Loucy (cell line): ENCODE measurements around the gene SPRY4.

ENCODE experiments used
- H2AFZ ChIP-seq: fragments of 200-600 bp; sonication (generic); 2 replicates; pipeline ENCODE4 v1.6.0; 2016; ENCODE audit warnings: antibody characterized with exemption, mild to moderate bottlenecking, low read length, moderate library complexity
- H3F3A ChIP-seq: fragments of 200-600 bp; 2 replicates; pipeline ENCODE4 v1.6.0; 2016; ENCODE audit warnings: antibody characterized with exemption, low read depth, mild to moderate bottlenecking
- H3K27me3 ChIP-seq: fragments of 200-600 bp; sonication (generic); 2 replicates; pipeline ENCODE4 v1.6.1; 2014; ENCODE audit warnings: low read length, mild to moderate bottlenecking; ENCODE audit not compliant: insufficient read depth, poor library complexity, severe bottlenecking
- H3K36me3 ChIP-seq: fragments of 200-600 bp; sonication (generic); 2 replicates; pipeline ENCODE4 v1.6.1; 2016; ENCODE audit warnings: low read length; ENCODE audit not compliant: insufficient read depth
- H3K4me1 ChIP-seq: fragments of 200-600 bp; sonication (generic); 2 replicates; pipeline ENCODE4 v1.5.1; 2014; ENCODE audit warnings: low read length, mild to moderate bottlenecking; ENCODE audit not compliant: insufficient read depth, poor library complexity, severe bottlenecking
- H3K4me2 ChIP-seq: fragments of 200-600 bp; sonication (generic); 2 replicates; pipeline ENCODE4 v1.6.0; 2014; ENCODE audit warnings: antibody characterized with exemption, low read length, low read depth, mild to moderate bottlenecking; ENCODE audit not compliant: poor library complexity, severe bottlenecking
- H3K4me3 ChIP-seq: fragments of 200-600 bp; sonication (generic); 2 replicates; pipeline ENCODE4 v1.5.1; 2014; ENCODE audit warnings: low read length, mild to moderate bottlenecking, mixed read lengths; ENCODE audit not compliant: poor library complexity, severe bottlenecking
- H3K79me2 ChIP-seq: fragments of 200-600 bp; sonication (generic); 2 replicates; pipeline ENCODE4 v1.6.1; 2014; ENCODE audit warnings: low read length; ENCODE audit not compliant: insufficient read depth
- H3K9ac ChIP-seq: fragments of 200-600 bp; sonication (generic); 2 replicates; pipeline ENCODE4 v1.6.0; 2014; ENCODE audit warnings: mild to moderate bottlenecking, low read depth, low read length, moderate library complexity; ENCODE audit not compliant: poor library complexity, severe bottlenecking
- H3K9me2 ChIP-seq: fragments of 200-600 bp; sonication (generic); replicated peaks from 2 replicates; pipeline ENCODE4 v1.6.1; 2016; ENCODE audit warnings: low read depth, low read length, mixed read lengths
- H3K9me3 ChIP-seq: fragments of 200-600 bp; sonication (generic); 2 replicates; pipeline ENCODE4 v1.6.1; 2014; ENCODE audit warnings: mild to moderate bottlenecking, antibody characterized with exemption, low read length, low read depth; ENCODE audit not compliant: insufficient read depth
- H4K20me1 ChIP-seq: fragments of 200-600 bp; sonication (generic); 2 replicates; pipeline ENCODE4 v1.6.0; 2014; ENCODE audit warnings: antibody characterized with exemption, low read length, mild to moderate bottlenecking; ENCODE audit not compliant: insufficient read depth, poor library complexity, severe bottlenecking
- CTCF ChIP-seq: fragments of 200-600 bp; sonication (generic); conservative IDR thresholded peaks from 2 replicates; pipeline ENCODE4 v1.5.1; 2014; ENCODE audit warnings: mild to moderate bottlenecking, antibody characterized with exemption, low read length
- EZH2phosphoT487 ChIP-seq: fragments of 200-600 bp; IDR thresholded peaks from 2 replicates; pipeline ENCODE4 v1.6.1; 2018; ENCODE audit warnings: antibody characterized with exemption, mild to moderate bottlenecking, moderate library complexity, borderline replicate concordance

Gene SPRY4

GRCh38 chr5:142286111-142286510 lies 38.7 kb downstream of the SPRY4 start:
- H4K20me1 ChIP-seq, result no peaks in the 10 kb centered on the region
- H3K4me2 ChIP-seq, result no peak overlapping the region
- H2AFZ ChIP-seq, result no peak overlapping the region
- H3K9me2 ChIP-seq, result no peaks in the 10 kb centered on the region
- H3K27me3 ChIP-seq, result no peaks in the 10 kb centered on the region
- H3K36me3 ChIP-seq, result no peaks in the 10 kb centered on the region
- no peak overlapping the region for H3K4me3 ChIP-seq
- peaks cover 10% of the 10 kb centered on the region for H3K4me1 ChIP-seq
- no peak overlapping the region for H3K9ac ChIP-seq
- H3K9me3 ChIP-seq, result no peaks in the 10 kb centered on the region
- no peaks in the 10 kb centered on the region for H3K79me2 ChIP-seq
- TF ChIP-seq EZH2phosphoT487, result no peak
- TF ChIP-seq CTCF, result no peak
- no peaks in the 10 kb centered on the region for H3F3A ChIP-seq

DNA sequence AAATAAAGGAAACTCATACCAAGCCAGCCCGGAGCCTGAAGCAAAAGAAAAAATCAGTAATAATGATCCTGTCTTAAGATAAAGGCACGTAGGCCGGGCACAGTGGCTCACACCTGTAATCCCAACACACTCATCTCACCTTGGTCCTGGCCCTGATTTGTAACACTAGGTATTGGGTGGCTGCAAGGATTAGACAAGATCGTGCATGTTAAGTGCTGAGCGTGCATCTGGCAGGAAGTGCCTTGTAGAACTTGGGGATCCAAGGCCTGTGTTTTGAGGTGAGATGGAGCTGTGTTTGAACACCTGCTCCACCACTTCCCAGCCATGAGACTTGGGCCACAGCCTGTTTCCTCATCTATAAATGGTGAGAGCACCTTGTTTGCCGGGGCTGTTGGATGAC lies 41.5 kb downstream of the SPRY4 start:
- Histone ChIP-seq H3K9ac (no peak overlapping the region), H3F3A (no peaks in the 10 kb centered on the region), H2AFZ (no peak overlapping the region), H3K36me3 (no peaks in the 10 kb centered on the region), H3K9me3 (no peaks in the 10 kb centered on the region), H3K4me2 (no peak overlapping the region), H3K4me3 (no peak overlapping the region), H4K20me1 (no peaks in the 10 kb centered on the region), H3K4me1 (no peaks in the 10 kb centered on the region), H3K9me2 (no peaks in the 10 kb centered on the region), H3K27me3 (no peaks in the 10 kb centered on the region), H3K79me2 (no peaks in the 10 kb centered on the region)
- TF ChIP-seq CTCF (no peak), EZH2phosphoT487 (no peak)

DNA sequence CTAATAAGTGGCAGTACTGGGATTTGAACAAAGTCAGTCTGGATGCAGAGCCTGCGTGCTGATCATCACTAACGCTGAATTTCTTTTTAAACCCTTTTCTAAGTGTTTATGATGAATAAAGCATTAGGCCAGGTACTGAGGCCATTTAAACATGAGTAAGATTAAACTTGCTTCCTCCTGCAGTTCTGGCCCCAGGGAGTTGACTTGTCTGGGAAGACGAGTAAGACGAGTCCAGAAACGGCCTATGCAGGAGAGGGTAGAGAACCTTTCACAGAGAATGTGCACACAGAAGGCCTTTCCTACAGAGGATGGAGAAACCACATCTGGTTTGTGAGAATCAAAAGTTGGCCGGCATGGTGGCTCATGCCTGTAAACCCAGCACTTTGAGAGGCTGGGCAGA lies 42.9 kb downstream of the SPRY4 start:
- TF ChIP-seq EZH2phosphoT487 (no peak), CTCF (no peak)
- Histone ChIP-seq H3K9ac (no peak overlapping the region), H3K79me2 (no peaks in the 10 kb centered on the region)

More for the DNA sequence above, 42.9 kb downstream of the SPRY4 start:
- H2AFZ ChIP-seq, result no peak overlapping the region
- no peaks in the 10 kb centered on the region for H3K27me3 ChIP-seq
- H3F3A ChIP-seq, result no peaks in the 10 kb centered on the region
- H3K36me3 ChIP-seq, result no peaks in the 10 kb centered on the region
- H3K4me2 ChIP-seq, result no peak overlapping the region
- no peaks in the 10 kb centered on the region for H3K4me1 ChIP-seq
- no peaks in the 10 kb centered on the region for H3K9me3 ChIP-seq
- H3K9me2 ChIP-seq, result no peaks in the 10 kb centered on the region
- H4K20me1 ChIP-seq, result no peaks in the 10 kb centered on the region
- no peak overlapping the region for H3K4me3 ChIP-seq
